Measurements from ENCODE around the gene GLDN. TPM values are rescaled to one million over a fixed set of nuclear protein-coding genes. Genes with fewer than 3 reads are reported as not detected.
A peak's percentile ranks its signal among the peaks of the same experiment; 100 is the strongest.

GLDN gene
- total RNA-seq, 2 donors from 2014 or later = 1.2 to 1.4 TPM

GRCh38 chr15:51335087-51335486 is 6.4 kb upstream of the GLDN start:
- 97% methylated on average over 5 of the region's 5 CpGs for whole genome bisulfite sequencing
- DNase-seq (ENCODE audit: low spot score) = no peak
- Histone ChIP-seq H3K4me3 (no peak overlapping the region), H3K36me3 (no peaks in the 10 kb centered on the region), H3K4me1 (replicated peaks) (no peaks in the 10 kb centered on the region), H3K9me3 (no peaks in the 10 kb centered on the region), H3K27me3 (replicated peaks; ENCODE audit: insufficient read depth) (peaks cover 4% of the 10 kb centered on the region), H3K27ac (no peak overlapping the region)
- TF ChIP-seq, protein P1, sequence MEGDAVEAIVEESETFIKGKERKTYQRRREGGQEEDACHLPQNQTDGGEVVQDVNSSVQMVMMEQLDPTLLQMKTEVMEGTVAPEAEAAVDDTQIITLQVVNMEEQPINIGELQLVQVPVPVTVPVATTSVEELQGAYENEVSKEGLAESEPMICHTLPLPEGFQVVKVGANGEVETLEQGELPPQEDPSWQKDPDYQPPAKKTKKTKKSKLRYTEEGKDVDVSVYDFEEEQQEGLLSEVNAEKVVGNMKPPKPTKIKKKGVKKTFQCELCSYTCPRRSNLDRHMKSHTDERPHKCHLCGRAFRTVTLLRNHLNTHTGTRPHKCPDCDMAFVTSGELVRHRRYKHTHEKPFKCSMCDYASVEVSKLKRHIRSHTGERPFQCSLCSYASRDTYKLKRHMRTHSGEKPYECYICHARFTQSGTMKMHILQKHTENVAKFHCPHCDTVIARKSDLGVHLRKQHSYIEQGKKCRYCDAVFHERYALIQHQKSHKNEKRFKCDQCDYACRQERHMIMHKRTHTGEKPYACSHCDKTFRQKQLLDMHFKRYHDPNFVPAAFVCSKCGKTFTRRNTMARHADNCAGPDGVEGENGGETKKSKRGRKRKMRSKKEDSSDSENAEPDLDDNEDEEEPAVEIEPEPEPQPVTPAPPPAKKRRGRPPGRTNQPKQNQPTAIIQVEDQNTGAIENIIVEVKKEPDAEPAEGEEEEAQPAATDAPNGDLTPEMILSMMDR (IDR thresholded peaks at IDR 0.05) = no peak
- TF ChIP-seq POLR2A (IDR thresholded peaks at IDR 0.05) = no peak
- TF ChIP-seq POLR2AphosphoS5 (IDR thresholded peaks at IDR 0.05) = no peak
- intact Hi-C loops (cut with DNase I) = no loop called here

GRCh38 chr15:51335538-51336410 is 5.7 kb upstream of the GLDN start:
- no peak for TF ChIP-seq POLR2A (IDR thresholded peaks at IDR 0.05)
- TF ChIP-seq, protein P1 (IDR thresholded peaks at IDR 0.05) = no peak
- 64% methylated on average over 9 of the region's 9 CpGs for WGBS
- intact Hi-C loops (cut with DNase I) = no loop called here
- Histone ChIP-seq H3K27me3 (replicated peaks; ENCODE audit: insufficient read depth) (peaks cover 4% of the 10 kb centered on the region), H3K4me3 (no peak overlapping the region), H3K9me3 (no peaks in the 10 kb centered on the region), H3K36me3 (no peaks in the 10 kb centered on the region), H3K4me1 (replicated peaks) (no peaks in the 10 kb centered on the region), H3K27ac (no peak overlapping the region)
- DNase-seq (ENCODE audit: low spot score) = no peak

DNA sequence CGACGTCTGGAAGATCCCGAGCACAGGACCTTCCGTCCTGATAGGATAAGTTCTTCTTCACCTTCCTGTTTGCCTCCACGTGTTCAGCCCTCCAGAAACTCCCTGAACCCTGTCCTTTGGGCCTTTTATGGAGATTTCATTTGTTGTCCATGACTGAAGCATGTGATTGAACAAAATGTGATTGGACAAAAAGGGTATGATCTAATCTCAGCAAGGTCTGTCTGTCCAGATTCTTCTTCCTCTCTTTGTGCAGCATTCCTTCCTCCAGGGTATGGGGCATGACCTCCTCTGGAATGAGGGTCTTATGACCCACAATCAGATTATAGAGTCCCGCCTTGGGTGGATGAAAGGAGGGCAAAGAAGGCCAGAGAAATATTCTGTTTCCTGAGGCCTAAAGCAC is 3.0 kb upstream of the GLDN start, which contains the start of gene CYP19A1:
TSS of gene CYP19A1 (minus strand) at position 101 of the 400 bp plus-strand sequence. CDS start 95,684 bp downstream, outside the sequence.
- intact Hi-C loops (cut with DNase I) = no loop called here
- H3K36me3 ChIP-seq = no peaks in the 10 kb centered on the region
- 84% methylated on average over 6 of the region's 6 CpGs for WGBS
- H3K4me1 ChIP-seq (replicated peaks) = no peaks in the 10 kb centered on the region
- peaks cover 4% of the 10 kb centered on the region for H3K27me3 ChIP-seq (replicated peaks; ENCODE audit: insufficient read depth)
- DNase-seq (ENCODE audit: low spot score) = no peak
- TF ChIP-seq, protein P1 (IDR thresholded peaks at IDR 0.05) = no peak
- no peak for TF ChIP-seq POLR2AphosphoS5 (IDR thresholded peaks at IDR 0.05)
- TF ChIP-seq POLR2A (IDR thresholded peaks at IDR 0.05) = no peak
- no peak within 1 kb of the TSS for H3K4me3 ChIP-seq
- no peaks in the 10 kb centered on the region for H3K9me3 ChIP-seq
- H3K27ac ChIP-seq = no peak within 1 kb of the TSS

DNA sequence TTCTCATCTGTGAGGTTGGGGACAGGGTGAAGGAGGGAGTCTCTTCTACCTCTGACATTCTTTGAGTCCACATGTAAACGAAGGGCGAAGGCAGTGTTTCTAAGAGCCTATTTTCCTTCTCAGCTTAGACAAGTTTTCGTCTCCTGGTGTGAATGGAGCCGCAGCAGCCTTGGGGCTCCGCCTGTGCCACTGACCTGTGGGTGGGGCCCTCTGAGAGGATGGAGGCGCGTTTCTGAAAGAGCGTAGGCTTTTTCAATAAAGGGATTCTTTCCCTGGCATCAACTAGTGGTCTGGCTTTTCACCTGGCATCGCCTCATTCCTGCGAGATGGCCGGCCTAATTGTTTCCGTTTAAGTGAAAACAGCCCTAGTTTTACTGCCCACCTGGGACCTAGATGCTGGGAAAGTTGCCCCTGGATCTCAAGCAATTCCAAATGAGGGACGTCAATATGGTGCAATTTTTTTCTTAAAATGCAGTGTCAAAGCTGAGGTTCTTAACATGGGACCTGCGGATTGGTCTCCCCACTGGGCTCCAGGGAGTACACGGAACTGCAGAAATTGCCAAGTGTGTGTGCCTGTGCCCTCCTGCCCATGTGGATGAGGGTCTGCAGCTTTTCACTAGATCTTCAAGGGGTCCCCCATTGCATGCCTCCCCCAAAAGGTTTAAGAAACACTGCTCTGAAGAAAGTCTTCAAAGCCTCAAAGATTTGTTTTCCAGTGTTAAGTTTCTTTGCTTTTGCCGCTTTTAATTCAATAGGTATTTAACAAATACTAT is 958 bp downstream of the GLDN start:
- no peak for TF ChIP-seq POLR2AphosphoS5 (IDR thresholded peaks at IDR 0.05)
- TF ChIP-seq, protein P1 (IDR thresholded peaks at IDR 0.05) = no peak
- TF ChIP-seq POLR2A (IDR thresholded peaks at IDR 0.05) = no peak
- 48% methylated on average over 16 of the region's 16 CpGs for WGBS
- intact Hi-C loops (cut with DNase I) = no loop called here

More for the DNA sequence above, 958 bp downstream of the GLDN start:
- H3K36me3 ChIP-seq = no peaks in the 10 kb centered on the region
- no peaks in the 10 kb centered on the region for H3K9me3 ChIP-seq
- H3K4me3 ChIP-seq = peak overlapping the region in 1 of 2 donors; percentile 18
- H3K27ac ChIP-seq = no peak overlapping the region
- no peak for DNase-seq (ENCODE audit: low spot score)
- H3K4me1 ChIP-seq (replicated peaks) = no peaks in the 10 kb centered on the region
- peaks cover 4% of the 10 kb centered on the region for H3K27me3 ChIP-seq (replicated peaks; ENCODE audit: insufficient read depth)

Data from prostate gland (tissue), 2 donors.